HuH-7 (cell line): ENCODE data around the gene TBC1D1.

ENCODE experiments used
- DNase-seq: peaks from one replicate; pipeline ENCODE4 v3.0.0; 2011; ENCODE audit warnings: low spot score

Gene TBC1D1

DNA sequence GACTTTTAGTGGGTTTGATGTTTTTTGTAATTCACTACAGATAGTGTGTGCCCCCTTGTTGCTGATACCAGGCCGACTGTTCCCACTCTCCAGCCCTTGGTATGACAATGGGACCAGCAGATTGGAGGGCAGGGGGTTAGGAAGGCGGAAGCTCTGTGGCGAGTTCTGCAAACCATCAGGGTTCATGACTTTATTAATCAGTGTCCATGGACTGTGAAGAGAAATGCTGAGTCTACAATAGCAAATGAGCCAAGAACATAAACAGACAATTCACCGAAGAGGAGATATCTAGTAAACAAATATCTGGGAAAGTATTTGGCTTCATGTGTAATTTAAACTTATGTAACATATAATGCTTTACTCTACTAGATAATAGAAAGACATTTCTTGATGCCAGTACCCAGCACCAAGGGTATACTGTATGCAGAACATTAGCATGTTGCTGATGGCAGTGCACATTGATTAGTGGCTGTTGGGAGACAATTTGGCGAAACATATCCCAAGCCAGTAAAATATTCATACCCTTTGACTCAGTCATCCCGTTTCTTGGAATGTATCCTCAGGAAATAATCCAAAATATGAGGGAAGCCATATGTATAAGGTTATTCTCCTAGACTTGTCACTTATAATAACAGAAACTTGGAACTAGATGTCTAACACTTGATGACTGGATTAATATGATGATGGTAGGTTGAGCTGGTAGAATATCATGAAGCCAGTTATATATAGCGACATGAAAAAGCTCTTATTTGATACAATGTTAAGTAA lies 238.8 kb downstream of the TBC1D1 start:
- DNase-seq: no peak

DNA sequence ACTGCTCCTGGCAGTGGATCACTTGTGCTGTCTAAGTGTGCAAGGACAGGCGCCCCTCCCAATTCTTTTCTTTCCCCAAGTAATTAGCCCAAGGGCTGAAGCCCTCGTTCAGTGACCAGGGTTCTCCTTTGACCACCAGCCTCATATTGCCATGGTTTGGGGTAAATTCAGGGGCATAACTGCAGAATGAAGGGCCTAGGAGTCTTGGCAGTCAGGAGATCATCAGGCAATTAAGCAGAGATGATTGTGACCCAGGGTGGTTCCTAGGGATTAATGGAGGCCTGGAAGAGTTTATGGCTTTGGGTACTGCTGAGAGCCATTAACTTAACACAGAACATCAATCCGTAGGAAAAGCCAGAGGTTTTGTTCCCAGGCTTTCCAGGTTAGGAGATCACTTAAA lies 240.0 kb downstream of the TBC1D1 start:
- no peak for DNase-seq

DNA sequence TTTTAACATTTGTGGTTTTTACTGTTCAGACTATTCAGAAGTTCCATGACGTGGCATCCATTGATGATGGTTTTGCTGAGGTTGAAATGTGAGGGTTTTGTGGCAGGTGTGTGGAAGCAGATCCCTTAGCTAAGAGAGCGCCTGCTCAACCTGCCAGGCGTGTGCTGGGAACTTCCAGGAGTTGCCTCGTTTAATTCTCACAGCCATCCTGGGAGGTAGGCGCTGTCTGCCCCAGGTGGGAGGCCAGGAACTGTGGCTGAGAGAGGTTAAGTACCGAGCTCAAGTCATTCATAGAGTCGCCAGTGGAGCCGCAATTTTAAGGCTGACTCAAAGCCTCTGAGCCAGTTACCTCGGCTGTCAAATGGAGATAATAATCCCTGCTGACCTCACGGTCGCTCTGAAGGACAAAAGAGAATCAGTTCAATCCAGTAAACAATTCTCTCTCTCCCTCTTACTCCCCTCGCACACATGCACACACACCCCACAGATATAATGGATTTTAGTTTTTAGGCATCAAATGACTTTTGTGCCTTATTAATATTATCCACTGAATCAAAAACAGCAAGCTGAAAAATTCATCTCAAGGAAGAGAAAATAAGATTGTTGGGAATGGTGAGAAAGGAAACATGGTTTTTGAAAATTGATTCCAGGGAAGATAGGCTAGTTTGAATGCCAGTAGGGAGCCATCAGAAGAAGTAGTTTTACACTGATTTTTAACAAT lies 240.6 kb downstream of the TBC1D1 start:
- no peak for DNase-seq

DNA sequence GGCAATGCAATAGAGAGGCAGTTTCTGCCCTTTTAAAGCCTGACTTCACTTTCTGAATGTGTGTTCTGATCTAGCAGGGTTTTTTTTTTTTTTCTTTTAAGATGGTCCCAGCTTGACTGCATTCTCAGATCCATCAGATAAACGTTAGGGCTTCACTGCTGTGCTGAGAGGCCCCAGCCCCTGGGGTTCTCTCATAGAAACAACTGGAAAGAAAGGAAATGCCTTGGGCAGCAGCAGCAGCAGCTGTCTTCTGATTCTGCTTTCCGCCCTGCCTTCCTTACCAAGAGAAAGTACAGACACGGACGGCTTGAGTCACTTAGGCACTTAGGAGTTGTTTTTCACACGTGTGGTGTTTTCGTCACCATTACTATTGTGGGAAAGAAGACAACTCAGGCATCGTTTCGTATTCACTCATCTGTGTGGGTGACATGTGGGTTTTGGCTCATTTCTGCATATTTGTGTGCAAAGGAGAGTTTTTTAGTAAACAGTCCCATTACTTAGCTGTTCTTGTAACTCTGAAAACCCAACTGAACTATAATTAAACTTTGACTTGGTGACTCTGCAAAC lies 241.3 kb downstream of the TBC1D1 start:
- DNase-seq: no peak

DNA sequence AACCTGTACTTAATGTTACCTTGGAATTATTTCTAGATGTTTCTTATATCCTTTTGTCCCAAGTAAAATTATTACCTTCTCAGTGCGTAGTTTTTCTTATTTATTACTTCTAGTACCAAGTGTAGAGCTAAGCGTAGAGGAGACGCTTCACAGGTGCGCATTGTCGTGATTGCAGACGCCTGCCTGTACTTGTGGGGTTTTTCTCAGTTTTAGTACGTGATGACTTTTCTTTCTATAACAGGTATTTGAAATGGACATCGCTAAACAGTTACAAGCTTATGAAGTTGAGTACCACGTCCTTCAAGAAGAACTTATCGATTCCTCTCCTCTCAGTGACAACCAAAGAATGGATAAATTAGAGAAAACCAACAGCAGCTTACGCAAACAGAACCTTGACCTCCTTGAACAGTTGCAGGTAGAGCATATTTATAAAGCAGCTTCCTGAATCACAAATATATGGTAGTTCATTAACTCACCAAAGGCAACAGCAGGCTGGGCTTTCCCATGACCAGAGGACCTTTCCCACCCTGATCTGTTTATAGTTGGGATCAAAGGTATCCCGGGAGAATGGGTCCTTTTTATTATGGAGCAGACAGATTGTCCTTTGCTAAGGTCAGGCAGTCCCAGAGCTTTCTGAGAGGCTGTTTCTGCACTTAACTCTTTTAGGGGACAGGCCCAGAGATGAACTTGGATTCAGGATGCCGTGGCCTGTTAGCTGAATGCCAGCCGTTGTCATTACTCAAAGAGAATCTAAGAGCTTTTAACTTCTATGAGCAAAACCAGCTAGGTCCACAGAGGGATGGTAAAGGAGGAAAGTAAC lies 242.2 kb downstream of the TBC1D1 start:
- DNase-seq: peak; percentile 94

DNA sequence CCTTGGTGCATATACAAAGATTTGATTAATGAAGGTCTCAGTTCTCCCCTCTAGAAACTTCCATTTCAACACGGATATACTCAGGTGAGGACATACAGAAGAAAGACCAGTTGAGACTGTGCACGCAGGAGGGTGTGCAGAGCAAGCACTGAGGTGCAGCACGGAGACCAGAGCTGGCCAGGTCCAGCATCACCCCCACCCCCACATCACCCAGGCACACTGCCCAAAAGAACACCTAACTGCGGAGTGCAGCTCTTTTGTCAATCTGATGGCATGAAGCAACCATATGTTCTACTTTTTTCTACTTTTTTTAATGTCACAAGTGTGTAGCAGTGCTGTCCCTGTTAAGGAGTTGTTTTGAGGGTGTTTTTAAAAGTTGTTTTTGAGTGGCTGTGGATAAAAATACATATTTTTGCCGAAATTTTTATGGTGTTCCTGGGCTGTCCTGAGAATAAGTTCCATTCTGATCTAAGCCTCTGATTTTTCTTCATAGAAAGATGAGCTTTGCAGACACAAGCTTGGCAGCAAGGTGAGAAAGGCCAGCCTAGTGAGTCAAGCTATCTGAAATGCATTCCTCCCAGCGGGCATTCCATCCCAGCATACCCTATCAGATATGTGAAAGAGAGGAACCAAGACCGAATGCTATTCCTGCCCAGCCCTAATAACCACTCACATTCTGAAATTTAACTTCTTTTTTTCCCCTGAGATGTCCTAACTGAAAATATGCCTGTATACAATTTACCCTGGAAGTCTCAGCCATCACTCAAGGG lies 243.0 kb downstream of the TBC1D1 start:
- DNase-seq: no peak

DNA sequence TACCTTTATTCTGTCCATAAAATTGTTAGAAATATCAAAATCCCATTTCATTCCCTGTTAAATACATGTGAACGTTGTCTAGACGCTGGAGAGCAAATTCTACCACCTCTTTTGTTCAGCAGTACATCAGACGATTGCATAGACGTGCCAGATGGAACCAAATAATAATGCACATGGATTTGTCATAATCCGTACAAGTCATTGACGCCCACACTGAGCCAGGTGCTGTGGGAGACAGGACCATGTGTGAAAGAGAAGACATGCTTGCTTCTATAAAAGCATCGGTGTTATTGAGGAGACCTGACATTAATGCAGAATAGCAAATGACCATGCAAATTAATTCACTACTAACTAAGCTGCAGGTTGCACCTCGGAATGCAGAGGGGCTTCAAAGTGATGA lies 244.3 kb downstream of the TBC1D1 start:
- no peak for DNase-seq

DNA sequence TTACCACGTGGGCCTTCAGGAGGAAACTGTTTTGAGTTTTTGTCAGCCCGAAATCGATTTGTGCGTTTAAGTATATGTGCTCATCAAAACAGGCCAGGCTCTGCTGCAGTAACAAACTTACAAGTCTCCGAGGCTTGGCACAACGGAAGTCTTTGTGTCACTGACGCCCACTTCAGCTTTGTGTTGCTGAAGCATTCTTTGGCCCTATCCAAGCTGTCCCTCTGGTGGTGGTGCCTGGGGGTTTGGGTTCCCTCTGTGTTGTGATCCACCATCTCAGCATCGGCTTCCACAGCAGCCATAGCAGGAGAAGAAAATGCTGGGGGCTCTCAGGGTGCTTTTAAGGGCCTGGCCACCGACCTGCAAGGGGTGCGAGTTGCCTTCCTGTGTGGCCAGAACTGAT lies 245.7 kb downstream of the TBC1D1 start:
- no peak for DNase-seq

DNA sequence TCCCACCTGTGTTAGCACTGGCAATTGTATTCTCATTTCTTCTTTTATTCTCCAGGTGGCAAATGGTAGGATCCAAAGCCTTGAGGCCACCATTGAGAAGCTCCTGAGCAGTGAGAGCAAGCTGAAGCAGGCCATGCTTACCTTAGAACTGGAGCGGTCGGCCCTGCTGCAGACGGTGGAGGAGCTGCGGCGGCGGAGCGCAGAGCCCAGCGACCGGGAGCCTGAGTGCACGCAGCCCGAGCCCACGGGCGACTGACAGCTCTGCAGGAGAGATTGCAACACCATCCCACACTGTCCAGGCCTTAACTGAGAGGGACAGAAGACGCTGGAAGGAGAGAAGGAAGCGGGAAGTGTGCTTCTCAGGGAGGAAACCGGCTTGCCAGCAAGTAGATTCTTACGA lies 246.2 kb downstream of the TBC1D1 start:
- no peak for DNase-seq

DNA sequence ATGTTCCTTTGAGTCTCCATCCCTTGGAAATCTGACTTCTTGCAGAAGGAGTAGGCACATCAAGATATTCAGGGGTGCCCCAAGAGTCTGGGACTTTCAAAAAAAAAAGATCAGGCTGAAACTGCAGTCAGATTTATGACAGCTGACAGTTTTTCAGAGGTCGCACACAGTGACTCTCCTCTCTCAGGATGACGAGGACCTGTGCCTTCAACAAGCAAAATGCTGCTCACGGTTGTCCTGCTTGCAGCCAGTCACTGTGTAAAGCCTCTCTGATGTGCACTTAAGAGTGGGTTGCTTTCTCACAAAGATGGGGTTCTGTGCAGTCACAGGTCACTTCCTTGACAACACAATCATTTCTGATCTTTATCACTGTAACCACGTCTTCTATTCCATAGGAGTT lies 247.5 kb downstream of the TBC1D1 start:
- DNase-seq: no peak

DNA sequence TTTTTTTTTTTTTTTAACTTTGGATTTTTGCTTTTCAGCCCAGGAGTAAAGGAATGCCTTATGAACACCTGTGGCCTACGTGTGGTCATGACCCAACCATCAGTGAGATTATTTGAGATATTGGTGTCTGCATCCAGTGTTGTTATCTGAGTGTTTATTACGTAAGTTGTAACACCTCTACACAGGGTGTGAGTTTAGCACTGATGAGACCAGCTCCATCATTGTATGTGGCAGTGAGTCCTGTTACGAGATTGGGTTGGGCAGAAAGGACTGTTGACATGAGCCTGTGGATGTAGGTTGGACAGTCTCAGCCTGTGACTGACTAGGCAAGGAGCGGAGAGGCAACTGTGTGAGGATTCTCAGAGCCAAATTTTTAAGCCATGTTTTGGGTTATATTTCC lies 248.3 kb downstream of the TBC1D1 start:
- DNase-seq: no peak

DNA sequence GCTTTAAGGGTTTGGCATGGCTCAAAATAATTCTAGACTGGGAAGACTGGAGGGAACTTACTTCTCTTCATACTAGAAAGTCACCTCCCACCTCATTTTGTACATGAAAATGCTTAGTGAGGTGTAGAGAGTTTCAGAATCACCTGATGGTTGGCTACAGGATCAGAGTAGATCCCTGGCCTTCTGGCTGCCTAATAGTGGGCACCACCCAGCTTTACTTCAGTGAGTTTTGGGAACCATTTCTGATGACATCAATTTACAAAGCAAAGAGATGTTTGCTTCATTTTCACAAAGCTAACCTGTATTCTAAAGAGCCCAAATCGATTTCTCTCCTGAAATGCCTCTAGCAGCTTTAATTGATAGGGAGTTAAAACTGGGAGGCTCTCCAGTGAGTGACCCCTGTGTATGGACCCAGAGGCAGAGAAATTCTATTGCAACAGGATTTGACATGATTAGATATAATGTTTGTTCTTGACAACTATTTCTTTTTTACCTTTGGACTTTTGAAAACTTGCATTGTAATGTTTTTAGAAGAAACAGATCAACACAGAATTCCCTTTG lies 249.8 kb downstream of the TBC1D1 start:
- peak; percentile 58 for DNase-seq

DNA sequence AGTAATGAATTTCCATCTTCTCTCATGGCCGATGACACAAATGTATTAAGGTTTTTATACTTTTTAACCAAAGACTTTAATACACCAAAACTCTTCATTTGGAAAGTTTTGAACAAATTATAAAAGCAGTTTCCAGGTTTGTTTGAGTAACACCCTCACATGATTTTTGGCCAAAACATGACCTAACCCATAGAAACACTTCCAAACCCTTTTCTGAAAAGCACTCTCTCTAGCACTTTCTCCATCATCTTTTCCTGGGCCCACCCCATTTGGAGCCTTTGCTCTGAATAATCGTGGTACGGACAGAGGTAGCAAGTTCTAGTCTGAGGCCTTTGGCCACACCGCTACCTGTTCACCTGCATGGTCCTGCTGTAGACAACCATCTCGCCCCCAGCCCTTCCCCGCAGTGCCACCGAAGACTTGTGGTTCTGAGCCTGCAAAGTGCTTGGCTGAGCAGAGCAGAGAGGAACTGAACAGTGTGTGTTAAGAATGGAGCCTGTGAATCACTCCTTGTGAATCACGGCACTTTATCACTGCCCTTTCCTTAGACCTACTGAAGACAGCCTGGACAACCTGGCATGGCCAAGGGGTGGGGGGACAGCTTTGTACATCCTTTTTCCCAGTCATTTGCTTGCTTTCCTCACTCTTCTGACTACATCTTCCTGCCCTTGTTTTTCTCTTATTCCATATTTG lies 251.1 kb downstream of the TBC1D1 start:
- no peak for DNase-seq

DNA sequence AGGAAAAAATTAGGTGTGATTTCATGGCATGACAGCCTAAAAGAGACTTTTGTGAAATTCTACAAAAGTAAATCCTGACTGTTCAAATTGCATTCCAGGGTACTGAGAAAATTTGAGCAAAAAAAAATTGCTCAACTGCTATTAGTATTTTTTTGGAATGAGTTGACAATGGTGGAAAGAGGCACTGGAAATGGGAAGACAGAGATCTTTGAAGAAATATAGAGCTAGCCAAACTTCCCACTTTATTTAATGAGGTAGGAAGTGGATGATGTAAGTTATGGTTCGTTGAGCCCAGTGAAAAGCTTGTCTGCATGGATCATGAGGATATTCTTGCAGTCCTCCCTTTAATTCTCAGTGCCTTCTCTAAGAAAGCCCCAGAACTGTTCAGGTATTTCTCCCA lies 253.1 kb downstream of the TBC1D1 start:
- DNase-seq: no peak

DNA sequence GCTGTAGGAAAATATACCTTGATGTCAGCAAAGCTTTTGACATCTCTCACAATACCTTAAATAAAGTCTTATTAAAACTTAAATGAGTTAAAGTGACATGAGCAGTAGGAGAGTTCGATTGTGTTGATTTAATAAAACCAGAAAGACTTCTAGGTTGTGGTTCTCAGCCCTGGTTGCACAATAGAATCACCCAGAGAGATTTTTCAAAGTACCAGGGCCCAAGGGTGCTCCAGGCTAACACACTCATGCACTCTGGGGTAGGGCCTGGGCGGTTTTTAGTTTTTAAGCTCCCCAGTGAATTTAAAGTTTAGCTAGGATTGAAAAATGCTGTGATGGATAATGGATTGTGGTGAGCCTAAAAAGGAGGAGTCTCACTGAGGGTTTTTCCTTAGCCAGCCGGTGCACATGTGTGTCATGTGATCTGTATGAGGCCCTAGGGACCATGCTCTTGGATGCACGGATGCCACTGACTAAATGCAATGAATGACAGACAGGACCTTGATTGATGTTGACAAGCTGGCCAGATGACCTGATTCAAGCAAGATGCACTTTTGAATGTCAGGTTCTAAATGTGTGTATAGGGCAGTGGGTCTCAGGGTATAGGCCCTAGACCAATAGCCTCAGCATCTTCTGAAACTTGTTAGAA lies 254.3 kb downstream of the TBC1D1 start:
- no peak for DNase-seq

DNA sequence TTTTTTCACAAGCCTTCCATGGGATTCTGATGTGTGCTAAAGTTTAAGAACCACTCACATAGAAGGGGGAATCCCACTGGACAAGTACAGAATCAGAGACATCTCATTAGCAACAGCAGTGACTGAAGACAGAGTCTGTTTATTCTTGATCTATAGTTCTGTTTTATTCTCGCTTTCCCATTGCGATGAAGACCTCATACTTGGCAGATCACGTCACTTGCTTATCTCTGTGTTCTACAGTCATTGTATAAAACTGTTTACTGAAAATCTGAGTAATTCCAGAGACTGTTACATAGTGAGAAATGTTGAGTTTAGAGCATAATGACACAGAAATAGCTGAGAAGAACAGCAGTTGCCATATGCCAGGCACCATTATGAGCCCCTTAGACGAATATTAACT lies 254.9 kb downstream of the TBC1D1 start:
- DNase-seq: no peak

DNA sequence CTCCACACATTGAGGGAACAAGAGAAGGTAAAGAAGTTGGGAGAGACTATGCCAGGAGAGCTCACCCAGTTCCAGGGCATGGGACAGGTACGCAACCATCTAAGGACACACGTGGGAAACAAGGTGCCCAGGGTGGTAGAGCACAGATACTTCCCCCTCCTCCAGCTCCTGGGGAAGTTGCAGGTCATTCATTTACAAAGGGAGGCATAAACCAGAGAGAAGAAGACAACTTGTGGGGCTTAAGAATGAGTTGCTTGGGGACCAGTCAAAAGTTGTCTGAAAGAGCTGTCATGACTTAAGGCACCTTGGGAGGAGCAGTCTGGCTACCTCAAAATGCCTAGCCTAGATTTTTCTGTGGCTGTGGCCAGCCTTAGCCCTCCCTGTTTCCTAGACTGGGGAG lies 255.5 kb downstream of the TBC1D1 start:
- DNase-seq: no peak

DNA sequence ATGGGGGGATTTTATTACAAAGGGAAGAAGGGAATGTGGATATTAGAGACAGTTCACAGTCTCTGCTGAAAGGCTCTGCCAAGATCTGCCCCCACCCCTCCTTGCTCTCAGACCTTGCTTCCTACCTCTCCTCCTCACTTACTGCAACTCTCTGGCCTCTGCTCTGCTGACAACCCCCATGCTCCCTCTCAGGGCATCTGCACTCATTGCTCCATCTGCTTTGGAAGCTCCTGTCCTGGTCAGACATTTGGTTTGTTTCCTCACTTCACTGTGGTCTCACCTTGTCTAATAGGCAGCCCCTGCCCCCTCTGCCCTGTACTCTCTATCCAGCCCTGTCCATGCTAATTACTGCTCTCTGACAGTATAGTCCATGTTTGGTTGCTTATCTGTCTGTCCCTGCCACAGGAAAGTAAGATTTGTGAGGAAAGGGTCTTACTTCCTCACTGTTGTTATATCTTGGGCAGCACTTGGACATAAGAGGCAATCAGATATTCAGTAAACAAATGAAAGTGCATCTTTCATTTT lies 258.6 kb downstream of the TBC1D1 start:
- DNase-seq: no peak

DNA sequence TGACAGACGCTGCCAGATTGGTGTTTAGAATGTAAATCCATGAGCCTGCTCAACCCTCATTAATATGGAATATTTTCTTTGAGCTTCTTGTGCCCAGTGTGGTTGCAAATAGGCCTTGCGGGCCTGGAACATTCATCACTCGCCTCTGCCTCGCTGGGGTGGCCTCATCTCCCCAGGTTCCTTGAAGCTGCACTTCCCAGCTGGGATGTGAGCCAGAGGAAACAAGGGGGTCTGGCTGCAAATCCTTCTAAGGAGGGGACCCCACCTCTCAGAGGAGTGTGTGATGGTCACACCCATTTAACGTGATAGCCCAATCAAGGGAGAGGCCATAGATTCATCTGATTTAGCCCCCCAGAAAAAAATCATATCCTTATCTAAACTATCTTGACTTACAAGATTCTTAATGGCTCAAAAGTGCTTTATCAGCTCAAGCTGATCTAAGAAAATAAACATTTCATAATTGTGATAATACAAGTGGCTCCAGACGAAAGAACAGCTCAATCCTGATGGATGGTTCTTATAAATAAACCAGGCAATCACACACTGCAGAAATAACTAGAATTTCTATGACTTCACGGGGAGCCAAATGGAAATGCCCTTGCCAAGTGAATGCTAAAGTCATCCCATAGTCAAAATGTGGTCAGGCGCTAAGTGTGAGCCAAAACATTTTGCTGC lies 259.2 kb downstream of the TBC1D1 start:
- no peak for DNase-seq

DNA sequence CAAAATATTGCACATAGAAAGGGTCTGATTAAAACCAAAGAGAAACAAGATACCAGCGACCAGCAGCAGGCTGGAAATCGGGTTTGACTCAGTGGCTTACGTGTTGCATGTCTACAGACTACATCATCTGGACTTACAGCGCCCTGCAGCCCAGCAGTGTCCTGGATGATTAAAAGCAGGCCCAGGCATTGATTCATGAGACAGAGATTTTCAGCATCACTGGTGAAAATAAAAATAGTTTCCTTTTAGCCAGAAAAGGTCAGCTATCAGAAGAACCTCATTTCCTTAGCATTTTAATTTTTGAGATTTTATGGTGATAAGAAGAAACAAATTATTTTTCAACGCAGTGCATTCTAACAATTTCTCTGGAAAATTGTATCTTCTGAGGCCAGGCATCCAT lies 259.9 kb downstream of the TBC1D1 start:
- no peak for DNase-seq
